ENCODE data around the gene LPIN3.
A peak's percentile ranks its signal among the peaks of the same experiment; 100 is the strongest.

Gene LPIN3

GRCh38 chr20:41340327-41341055, at the start of gene LPIN3:
Gene LPIN3 (plus strand): TSS chr20:41340821. CDS start chr20:41345804, 4,983 bp downstream.
- POLR2A ChIA-PET: interaction anchor here (0.7 to 2.6 kb wide), 3 partner anchors 11 to 108 kb away, joined by 4 to 8 read pairs (median 7); no protein-coding TSS in a partner anchor
- peak; percentile 24 for TF ChIP-seq CTCF (IDR thresholded peaks at IDR 0.05; ENCODE audit: insufficient read depth, low read length, missing control alignments)
- CTCF ChIA-PET: interaction anchor here (0.6 to 18.2 kb wide), 49 partner anchors 10 to 377 kb away, joined by 3 to 404 read pairs (median 6); no protein-coding TSS in a partner anchor
- DNase-seq (ENCODE audit: low read depth, low spot score): no peak
- peak within 1 kb of the TSS; percentile 63 for H3K4me3 ChIP-seq (ENCODE audit: low read depth, low read length)

- CTCF ChIA-PET: interaction anchor here (1.1 kb wide), 1 partner anchor 46 kb away, joined by 3 read pairs; no protein-coding TSS in a partner anchor
- POLR2A ChIA-PET: no interaction called here
- TF ChIP-seq CTCF (IDR thresholded peaks at IDR 0.05; ENCODE audit: insufficient read depth, low read length, missing control alignments): no peak
- H3K4me3 ChIP-seq (ENCODE audit: low read depth, low read length): no peak overlapping the region
- no peak for DNase-seq (ENCODE audit: low read depth, low spot score)
Observed at GRCh38 chr20:41293269-41294037, 47.2 kb upstream of the LPIN3 start.

- DNase-seq (ENCODE audit: low read depth, low spot score): no peak
- H3K4me3 ChIP-seq (ENCODE audit: low read depth, low read length): no peak overlapping the region
- TF ChIP-seq CTCF (IDR thresholded peaks at IDR 0.05; ENCODE audit: insufficient read depth, low read length, missing control alignments): no peak
- CTCF ChIA-PET: interaction anchor here (1.5 to 1.6 kb wide), 2 partner anchors 9 to 41 kb away, joined by 3 to 4 read pairs; partner anchors contain the start of gene LPIN3
- POLR2A ChIA-PET: no interaction called here
Observed at GRCh38 chr20:41299899-41300298, 40.7 kb upstream of the LPIN3 start.

- no peak for DNase-seq (ENCODE audit: low read depth, low spot score)
- no peak for TF ChIP-seq CTCF (IDR thresholded peaks at IDR 0.05; ENCODE audit: insufficient read depth, low read length, missing control alignments)
- POLR2A ChIA-PET: no interaction called here
- no peak overlapping the region for H3K4me3 ChIP-seq (ENCODE audit: low read depth, low read length)
- CTCF ChIA-PET: interaction anchor here (1.3 kb wide), 1 partner anchor 8 kb away, joined by 3 read pairs; no protein-coding TSS in a partner anchor
Observed at GRCh38 chr20:41300383-41300782, 40.2 kb upstream of the LPIN3 start.

GRCh38 chr20:41300886-41301285, 39.7 kb upstream of the LPIN3 start:
- ChIA-PET POLR2A (no interaction called here), CTCF (interaction anchor here (1.3 kb wide), 1 partner anchor 9 kb away, joined by 3 read pairs; no protein-coding TSS in a partner anchor)
- DNase-seq (ENCODE audit: low read depth, low spot score): no peak
- no peak for TF ChIP-seq CTCF (IDR thresholded peaks at IDR 0.05; ENCODE audit: insufficient read depth, low read length, missing control alignments)
- no peak overlapping the region for H3K4me3 ChIP-seq (ENCODE audit: low read depth, low read length)

GRCh38 chr20:41304002-41304401, 36.6 kb upstream of the LPIN3 start:
- ChIA-PET CTCF (interaction anchor here (0.9 to 1.1 kb wide), 2 partner anchors 19 to 80 kb away, joined by 3 read pairs; no protein-coding TSS in a partner anchor), POLR2A (no interaction called here)
- TF ChIP-seq CTCF (IDR thresholded peaks at IDR 0.05; ENCODE audit: insufficient read depth, low read length, missing control alignments): no peak
- DNase-seq (ENCODE audit: low read depth, low spot score): no peak
- H3K4me3 ChIP-seq (ENCODE audit: low read depth, low read length): no peak overlapping the region

Measured in AG04449 (cell line).